ENCODE measurements around the gene TAF4B. TPM values are rescaled to one million over a fixed set of nuclear protein-coding genes. Genes with fewer than 3 reads are reported as not detected.
A peak's percentile ranks its signal among the peaks of the same experiment; 100 is the strongest.
"Not testable (repeated sequence)": the region's sequence is repeated elsewhere in the genome, so short reads cannot be mapped to it uniquely, and the experiment has no call there.

Gene TAF4B
- total RNA-seq, 2 experiments from 2014 or later, result 8.1 to 8.5 TPM

GRCh38 chr18:26210147-26210546 is 16.1 kb upstream of the TAF4B start:
- Mint-ChIP-seq H3K27ac (no peak overlapping the region), H3K4me1 (ENCODE audit: low read depth) (peaks cover 11% of the 10 kb centered on the region), H3K4me3 (no peak overlapping the region), H3K36me3 (ENCODE audit: low read depth) (no peaks in the 10 kb centered on the region), H3K9me3 (ENCODE audit: insufficient read depth) (no peaks in the 10 kb centered on the region), H3K27me3 (ENCODE audit: low read depth) (no peaks in the 10 kb centered on the region)
- ChIA-PET POLR2A (no interaction called here), CTCF (no interaction called here)
- ATAC-seq (no peak), DNase-seq (no peak)

DNA sequence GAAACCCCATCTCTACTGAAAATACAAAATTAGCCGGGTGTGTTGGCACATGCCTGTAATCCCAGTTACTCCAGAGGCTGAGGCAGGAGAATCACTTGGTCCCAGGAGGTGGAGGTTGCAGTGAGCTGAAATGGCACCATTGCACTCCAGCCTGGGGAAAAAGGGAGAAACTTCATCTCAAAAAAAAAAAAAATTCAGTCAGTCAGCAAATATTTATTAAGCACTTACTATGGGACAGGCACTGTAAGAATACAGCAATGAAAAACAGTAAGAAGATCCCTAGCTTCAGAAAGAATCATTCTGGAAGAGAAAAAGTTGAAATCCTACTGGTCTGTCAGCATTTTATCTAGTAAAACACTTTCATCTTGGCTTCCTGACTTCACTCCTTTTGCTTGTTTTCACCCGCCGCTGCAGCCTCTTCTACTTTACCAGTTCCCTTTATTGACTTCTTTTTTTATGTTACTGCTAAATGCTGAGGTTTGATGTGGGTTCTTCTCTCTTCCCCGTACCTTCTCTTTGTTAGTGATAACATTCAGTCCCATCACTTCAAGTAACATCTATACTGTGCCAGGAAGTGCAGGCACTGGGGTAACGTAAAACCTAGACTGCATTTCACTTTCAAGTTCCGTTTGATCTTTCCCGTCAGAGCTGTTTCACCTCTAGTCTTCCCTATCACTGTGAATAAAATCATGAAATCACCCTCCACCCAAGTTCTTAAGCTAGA is 10.8 kb upstream of the TAF4B start:
- ATAC-seq (peak; percentile 98), DNase-seq (peak; percentile 55)
- ChIA-PET POLR2A (interaction anchor here (0.6 to 2.5 kb wide), 4 partner anchors 11 to 77 kb away, joined by 3 to 12 read pairs (median 4); partner anchors contain the start of gene TAF4B), CTCF (interaction anchor here (0.9 to 1.1 kb wide), 2 partner anchors 9 to 26 kb away, joined by 3 read pairs; no protein-coding TSS in a partner anchor)
- Mint-ChIP-seq H3K27me3 (ENCODE audit: low read depth) (no peaks in the 10 kb centered on the region), H3K4me3 (peak overlapping the region; percentile 70), H3K4me1 (ENCODE audit: low read depth) (peaks cover 23% of the 10 kb centered on the region), H3K27ac (peak overlapping the region; percentile 95), H3K36me3 (ENCODE audit: low read depth) (no peaks in the 10 kb centered on the region), H3K9me3 (ENCODE audit: insufficient read depth) (no peaks in the 10 kb centered on the region)

DNA sequence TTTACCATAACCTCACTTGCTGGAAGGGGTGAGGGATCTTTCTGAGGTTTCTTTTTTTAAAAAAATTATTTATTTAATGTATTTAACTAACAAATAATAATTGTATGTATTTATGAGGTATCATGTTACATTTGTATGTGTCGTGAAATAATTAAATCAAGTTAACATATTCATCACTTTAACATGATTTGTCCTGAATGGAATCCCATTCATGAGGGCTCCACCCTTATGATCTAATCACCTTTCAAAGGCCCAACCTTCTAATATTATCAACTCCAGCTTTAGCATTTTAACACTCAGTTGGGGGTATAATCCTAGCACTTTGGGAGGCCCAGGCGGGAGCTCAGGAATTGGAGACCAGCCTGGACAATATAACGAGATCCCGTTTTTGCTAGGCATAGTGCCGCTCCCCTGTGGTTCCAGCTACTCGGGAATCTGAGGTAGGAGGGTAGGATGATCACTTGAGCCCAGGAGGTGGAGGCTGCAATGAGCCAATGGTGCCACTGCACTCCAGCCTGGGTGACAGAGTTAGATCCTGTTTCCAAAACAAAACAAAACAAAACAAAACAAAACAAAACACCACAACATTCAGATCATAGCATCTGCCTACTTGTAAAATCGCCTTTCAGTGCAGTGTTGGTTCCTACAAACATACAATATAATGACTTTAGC is 1.1 kb upstream of the TAF4B start:
- no peaks in the 10 kb centered on the region for H3K36me3 Mint-ChIP-seq (ENCODE audit: low read depth)
- DNase-seq (no peak), ATAC-seq (no peak)
- H3K9me3 Mint-ChIP-seq (ENCODE audit: insufficient read depth), result no peaks in the 10 kb centered on the region
- H3K27me3 Mint-ChIP-seq (ENCODE audit: low read depth), result peaks cover 13% of the 10 kb centered on the region
- H3K4me3 Mint-ChIP-seq, result no peak overlapping the region
- CTCF ChIA-PET, result interaction anchor here (1.3 kb wide), 1 partner anchor 9 kb away, joined by 3 read pairs; no protein-coding TSS in a partner anchor
- peaks cover 30% of the 10 kb centered on the region for H3K4me1 Mint-ChIP-seq (ENCODE audit: low read depth)
- no peak overlapping the region for H3K27ac Mint-ChIP-seq
- POLR2A ChIA-PET, result interaction anchor here (0.6 to 2.2 kb wide), 2 partner anchors 10 to 123 kb away, joined by 3 to 12 read pairs; no protein-coding TSS in a partner anchor

GRCh38 chr18:26225915-26226228 is 373 bp upstream of the TAF4B start:
- DNase-seq (no peak), ATAC-seq (no peak)
- Mint-ChIP-seq H3K4me3 (peak overlapping the region; percentile 95), H3K9me3 (ENCODE audit: insufficient read depth) (no peaks in the 10 kb centered on the region), H3K4me1 (ENCODE audit: low read depth) (peaks cover 35% of the 10 kb centered on the region), H3K27me3 (ENCODE audit: low read depth) (peaks cover 10% of the 10 kb centered on the region), H3K27ac (peak overlapping the region; percentile 98), H3K36me3 (ENCODE audit: low read depth) (peaks cover 2% of the 10 kb centered on the region)
- POLR2A ChIA-PET, result interaction anchor here (0.6 to 2.2 kb wide), 2 partner anchors 10 to 123 kb away, joined by 3 to 12 read pairs; no protein-coding TSS in a partner anchor
- CTCF ChIA-PET, result no interaction called here

DNA sequence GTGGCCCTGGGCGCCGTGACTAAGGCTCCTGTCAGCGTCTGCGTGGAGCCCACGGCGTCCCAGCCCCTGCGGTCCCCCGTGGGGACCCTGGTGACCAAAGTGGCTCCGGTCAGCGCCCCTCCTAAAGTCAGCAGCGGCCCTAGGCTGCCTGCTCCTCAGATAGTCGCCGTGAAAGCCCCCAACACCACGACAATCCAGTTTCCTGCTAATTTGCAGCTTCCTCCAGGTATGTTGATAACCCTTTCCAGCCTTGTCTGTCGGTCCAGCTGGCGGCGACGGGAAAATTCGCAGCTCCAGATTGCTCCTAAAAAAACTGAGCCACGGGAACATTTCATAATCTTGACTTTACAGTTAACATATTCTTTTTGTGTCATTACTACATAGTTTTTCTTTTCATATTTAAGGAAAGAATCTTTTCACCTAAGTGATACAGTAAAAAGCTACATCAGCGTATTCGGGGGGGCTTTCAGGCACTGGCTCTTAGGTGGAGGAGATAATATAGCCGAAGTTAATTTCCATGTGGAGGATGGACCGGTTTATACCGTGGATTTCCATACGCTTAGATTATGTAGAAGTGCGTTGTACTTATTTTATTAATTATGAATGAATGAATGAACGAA is 916 bp downstream of the TAF4B start:
- Mint-ChIP-seq H3K27me3 (ENCODE audit: low read depth) (peaks cover 4% of the 10 kb centered on the region), H3K27ac (peak overlapping the region; percentile 87), H3K36me3 (ENCODE audit: low read depth) (peaks cover 3% of the 10 kb centered on the region), H3K4me3 (peak overlapping the region; percentile 95), H3K9me3 (ENCODE audit: insufficient read depth) (peaks cover 2% of the 10 kb centered on the region), H3K4me1 (ENCODE audit: low read depth) (peaks cover 35% of the 10 kb centered on the region)
- ChIA-PET CTCF (interaction anchor here (1.3 to 1.4 kb wide), 2 partner anchors 28 to 38 kb away, joined by 4 read pairs; no protein-coding TSS in a partner anchor), POLR2A (interaction anchor here (0.7 to 2.2 kb wide), 4 partner anchors 12 to 138 kb away, joined by 3 to 12 read pairs (median 3); no protein-coding TSS in a partner anchor)
- ATAC-seq (no peak), DNase-seq (no peak)

GRCh38 chr18:26228562-26229260 is 2.5 kb downstream of the TAF4B start:
- Mint-ChIP-seq H3K9me3 (ENCODE audit: insufficient read depth) (peaks cover 4% of the 10 kb centered on the region), H3K4me3 (peak overlapping the region; percentile 18), H3K4me1 (ENCODE audit: low read depth) (peaks cover 39% of the 10 kb centered on the region), H3K36me3 (ENCODE audit: low read depth) (peaks cover 6% of the 10 kb centered on the region), H3K27ac (no peak overlapping the region), H3K27me3 (ENCODE audit: low read depth) (peaks cover 4% of the 10 kb centered on the region)
- ATAC-seq (no peak), DNase-seq (no peak)
- CTCF ChIA-PET, result no interaction called here
- POLR2A ChIA-PET, result no interaction called here

- CTCF ChIA-PET, result no interaction called here
- peaks cover 45% of the 10 kb centered on the region for H3K4me1 Mint-ChIP-seq (ENCODE audit: low read depth)
- POLR2A ChIA-PET, result no interaction called here
- H3K9me3 Mint-ChIP-seq (ENCODE audit: insufficient read depth), result peaks cover 4% of the 10 kb centered on the region
- H3K27ac Mint-ChIP-seq, result no peak overlapping the region
- ATAC-seq, result no peak
- H3K27me3 Mint-ChIP-seq (ENCODE audit: low read depth), result no peaks in the 10 kb centered on the region
- no peak overlapping the region for H3K4me3 Mint-ChIP-seq
- H3K36me3 Mint-ChIP-seq (ENCODE audit: low read depth), result peaks cover 7% of the 10 kb centered on the region
- no peak for DNase-seq
These were observed 4.3 kb downstream of the TAF4B start for GRCh38 chr18:26230497-26230896.

DNA sequence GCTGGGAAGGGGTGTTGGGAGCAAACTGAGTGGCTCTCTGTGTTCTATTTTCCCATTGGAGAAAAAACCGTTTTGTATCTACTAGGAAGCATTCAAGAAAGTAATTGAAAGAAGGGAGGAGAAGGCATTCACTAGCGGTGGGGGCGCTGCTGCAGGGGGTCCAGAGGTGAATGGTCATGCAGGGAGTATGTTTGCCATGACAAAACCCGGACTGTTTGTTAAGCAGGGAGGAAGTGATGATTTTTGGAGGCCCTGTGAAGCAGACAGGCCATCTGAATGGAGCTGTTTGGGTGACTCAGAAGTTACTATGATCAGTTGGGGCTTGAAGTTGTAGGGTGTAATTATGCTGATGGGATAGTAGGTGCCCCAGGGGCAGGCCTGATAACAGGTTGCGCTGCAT is 7.0 kb downstream of the TAF4B start:
- POLR2A ChIA-PET, result interaction anchor here (0.9 kb wide), 1 partner anchor 17 kb away, joined by 4 read pairs; no protein-coding TSS in a partner anchor
- H3K4me3 Mint-ChIP-seq, result no peak overlapping the region

DNA sequence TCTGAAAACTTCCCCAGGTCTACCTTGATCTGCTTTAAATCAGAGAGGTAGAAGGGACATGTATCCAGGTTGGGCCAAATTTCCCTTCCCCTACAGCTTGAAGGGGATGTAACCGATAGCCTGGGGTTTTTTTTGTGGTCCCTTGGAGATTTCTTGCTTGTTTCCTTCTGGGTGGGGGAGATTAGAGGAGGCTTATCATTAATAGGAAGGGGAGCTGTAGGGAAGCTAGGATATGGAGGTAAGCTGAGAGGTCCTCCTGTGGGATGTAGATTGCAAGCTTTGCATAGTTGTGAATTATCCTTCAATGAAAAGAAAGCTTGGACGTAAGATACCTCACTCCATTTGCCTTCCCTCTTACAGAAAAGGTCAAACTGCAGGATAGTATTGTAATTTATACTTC is 11.1 kb downstream of the TAF4B start:
- POLR2A ChIA-PET, result not testable (repeated sequence)

More for the DNA sequence above, 7.0 kb downstream of the TAF4B start:
- H3K9me3 Mint-ChIP-seq (ENCODE audit: insufficient read depth), result peaks cover 4% of the 10 kb centered on the region
- H3K36me3 Mint-ChIP-seq (ENCODE audit: low read depth), result peaks cover 7% of the 10 kb centered on the region
- peaks cover 34% of the 10 kb centered on the region for H3K4me1 Mint-ChIP-seq (ENCODE audit: low read depth)
- CTCF ChIA-PET, result no interaction called here
- H3K27ac Mint-ChIP-seq, result no peak overlapping the region
- no peaks in the 10 kb centered on the region for H3K27me3 Mint-ChIP-seq (ENCODE audit: low read depth)
- ATAC-seq (no peak), DNase-seq (no peak)

GRCh38 chr18:26238718-26239117 is 12.5 kb downstream of the TAF4B start:
- ATAC-seq; H3K36me3 Mint-ChIP-seq (ENCODE audit: low read depth); H3K27me3 Mint-ChIP-seq (ENCODE audit: low read depth); H3K9me3 Mint-ChIP-seq (ENCODE audit: insufficient read depth); DNase-seq; H3K27ac Mint-ChIP-seq; CTCF ChIA-PET; H3K4me3 Mint-ChIP-seq; POLR2A ChIA-PET: not testable (repeated sequence)
- peaks cover 14% of the 10 kb centered on the region for H3K4me1 Mint-ChIP-seq (ENCODE audit: low read depth)

More for the DNA sequence above, 11.1 kb downstream of the TAF4B start:
- H3K27ac Mint-ChIP-seq; H3K27me3 Mint-ChIP-seq (ENCODE audit: low read depth); H3K9me3 Mint-ChIP-seq (ENCODE audit: insufficient read depth); H3K36me3 Mint-ChIP-seq (ENCODE audit: low read depth); ATAC-seq; DNase-seq; H3K4me3 Mint-ChIP-seq; CTCF ChIA-PET: not testable (repeated sequence)
- peaks cover 18% of the 10 kb centered on the region for H3K4me1 Mint-ChIP-seq (ENCODE audit: low read depth)

- H3K27me3 Mint-ChIP-seq (ENCODE audit: low read depth); DNase-seq; H3K4me1 Mint-ChIP-seq (ENCODE audit: low read depth); H3K4me3 Mint-ChIP-seq; POLR2A ChIA-PET; ATAC-seq; H3K27ac Mint-ChIP-seq; CTCF ChIA-PET: not testable (repeated sequence)
- Mint-ChIP-seq H3K36me3 (ENCODE audit: low read depth) (peaks cover 15% of the 10 kb centered on the region), H3K9me3 (ENCODE audit: insufficient read depth) (peaks cover 14% of the 10 kb centered on the region)
These were observed 16.1 kb downstream of the TAF4B start for GRCh38 chr18:26242392-26242791.
